GM12874 (cell line): Measurements from ENCODE around the gene PRR35.
A peak's percentile ranks its signal among the peaks of the same experiment; 100 is the strongest.

Experiments used
- TF ChIP-seq, protein P1 (sequence below): IDR thresholded peaks from 2 replicates; pipeline ENCODE4 v1.5.1; 2011; ENCODE audit warnings: low read depth, mild to moderate bottlenecking, control low read depth, low read length, moderate library complexity; ENCODE audit not compliant: insufficient read depth

The PRR35 gene

GRCh38 chr16:593807-594206, 33.6 kb downstream of the PRR35 start:
- TF ChIP-seq, protein P1, sequence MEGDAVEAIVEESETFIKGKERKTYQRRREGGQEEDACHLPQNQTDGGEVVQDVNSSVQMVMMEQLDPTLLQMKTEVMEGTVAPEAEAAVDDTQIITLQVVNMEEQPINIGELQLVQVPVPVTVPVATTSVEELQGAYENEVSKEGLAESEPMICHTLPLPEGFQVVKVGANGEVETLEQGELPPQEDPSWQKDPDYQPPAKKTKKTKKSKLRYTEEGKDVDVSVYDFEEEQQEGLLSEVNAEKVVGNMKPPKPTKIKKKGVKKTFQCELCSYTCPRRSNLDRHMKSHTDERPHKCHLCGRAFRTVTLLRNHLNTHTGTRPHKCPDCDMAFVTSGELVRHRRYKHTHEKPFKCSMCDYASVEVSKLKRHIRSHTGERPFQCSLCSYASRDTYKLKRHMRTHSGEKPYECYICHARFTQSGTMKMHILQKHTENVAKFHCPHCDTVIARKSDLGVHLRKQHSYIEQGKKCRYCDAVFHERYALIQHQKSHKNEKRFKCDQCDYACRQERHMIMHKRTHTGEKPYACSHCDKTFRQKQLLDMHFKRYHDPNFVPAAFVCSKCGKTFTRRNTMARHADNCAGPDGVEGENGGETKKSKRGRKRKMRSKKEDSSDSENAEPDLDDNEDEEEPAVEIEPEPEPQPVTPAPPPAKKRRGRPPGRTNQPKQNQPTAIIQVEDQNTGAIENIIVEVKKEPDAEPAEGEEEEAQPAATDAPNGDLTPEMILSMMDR: no peak

GRCh38 chr16:595094-595528, 34.9 kb downstream of the PRR35 start:
- TF ChIP-seq, protein P1: no peak

GRCh38 chr16:595942-596735, 35.9 kb downstream of the PRR35 start:
- TF ChIP-seq, protein P1: no peak

GRCh38 chr16:596736-597060, 36.5 kb downstream of the PRR35 start:
- TF ChIP-seq, protein P1: no peak

GRCh38 chr16:598823-599739, 38.9 kb downstream of the PRR35 start:
- TF ChIP-seq, protein P1: no peak

DNA sequence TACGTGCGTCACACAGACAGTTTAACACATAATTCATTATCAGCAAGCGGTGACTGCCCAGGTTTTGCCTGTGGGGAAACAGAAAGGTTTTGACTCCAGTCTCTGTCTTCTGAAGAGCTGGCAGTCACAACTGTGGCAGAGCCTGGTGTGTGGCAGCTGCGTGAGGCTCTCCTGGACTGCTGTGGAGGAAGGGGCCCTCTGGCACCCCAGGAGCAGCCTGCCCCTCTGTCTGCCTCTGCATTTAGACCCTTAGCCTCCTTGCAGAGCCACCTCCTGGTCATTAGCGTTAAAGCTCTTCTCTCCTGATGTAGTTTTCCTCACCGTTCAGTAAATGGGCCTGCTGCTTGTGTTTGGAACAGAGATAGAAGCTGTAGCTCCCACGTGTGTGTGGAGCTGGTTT, 40.6 kb downstream of the PRR35 start:
- TF ChIP-seq, protein P1: peak; percentile 32; the same call in 1 of the 2 replicates

DNA sequence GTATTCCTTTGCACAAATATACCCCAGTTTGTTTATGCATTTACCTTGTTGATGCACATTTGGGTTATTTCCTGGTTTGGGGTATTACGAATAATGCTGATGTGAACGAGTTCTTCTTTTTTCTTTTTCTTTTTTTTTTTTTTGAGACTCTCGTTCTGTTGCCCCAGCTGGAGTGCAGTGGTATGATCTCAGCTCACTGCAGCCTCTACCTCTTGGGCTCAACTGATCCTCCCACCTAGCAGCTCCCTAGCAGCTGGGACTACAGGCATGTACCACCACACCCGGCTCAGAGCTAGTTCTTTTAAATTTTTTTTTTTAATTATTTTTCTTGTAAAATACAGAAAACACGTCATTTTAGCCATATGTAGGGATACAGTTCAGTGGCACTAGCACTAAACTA, 43.7 kb downstream of the PRR35 start:
- TF ChIP-seq, protein P1: no peak
